Measurements from ENCODE around the gene POLR3K.

GRCh38 chr16:92431-93339, 39.3 kb upstream of the POLR3K start:
- no peak for TF ChIP-seq EZH2phosphoT487 (IDR thresholded peaks at IDR 0.05; ENCODE audit: borderline replicate concordance)
- TF ChIP-seq SP1 (IDR thresholded peaks at IDR 0.05; ENCODE audit: low read depth), result no peak
- TF ChIP-seq POLR2AphosphoS5 (IDR thresholded peaks at IDR 0.05; ENCODE audit: low read depth, low read length), result no peak
- TF ChIP-seq MAX (IDR thresholded peaks at IDR 0.05), result no peak
- no peak for TF ChIP-seq CTCF (IDR thresholded peaks at IDR 0.05 in 2 of 3, conservative IDR thresholded peaks at IDR 0.05 in 1 of 3; ENCODE audit: borderline replicate concordance in 1 of 3, insufficient read depth in 1 of 3, low read depth in 2 of 3, low read length in 2 of 3)
- TF ChIP-seq POLR2A (IDR thresholded peaks at IDR 0.05; ENCODE audit: borderline replicate concordance, extremely low read depth, insufficient read depth, insufficient read length), result no peak
- no peak for TF ChIP-seq EGR1 (IDR thresholded peaks at IDR 0.05; ENCODE audit: low read depth)
- no peak for TF ChIP-seq JUND (IDR thresholded peaks at IDR 0.05)
